GF-D8 (cell line): ENCODE measurements around the gene CORO7.
"Not testable (repeated sequence)": the region's sequence is repeated elsewhere in the genome, so short reads cannot be mapped to it uniquely, and the experiment has no call there.

Experiments
- DNase-seq: peaks from one replicate; lab custom pipeline; 2025; lab: John Stamatoyannopoulos, UW

Gene CORO7

DNA sequence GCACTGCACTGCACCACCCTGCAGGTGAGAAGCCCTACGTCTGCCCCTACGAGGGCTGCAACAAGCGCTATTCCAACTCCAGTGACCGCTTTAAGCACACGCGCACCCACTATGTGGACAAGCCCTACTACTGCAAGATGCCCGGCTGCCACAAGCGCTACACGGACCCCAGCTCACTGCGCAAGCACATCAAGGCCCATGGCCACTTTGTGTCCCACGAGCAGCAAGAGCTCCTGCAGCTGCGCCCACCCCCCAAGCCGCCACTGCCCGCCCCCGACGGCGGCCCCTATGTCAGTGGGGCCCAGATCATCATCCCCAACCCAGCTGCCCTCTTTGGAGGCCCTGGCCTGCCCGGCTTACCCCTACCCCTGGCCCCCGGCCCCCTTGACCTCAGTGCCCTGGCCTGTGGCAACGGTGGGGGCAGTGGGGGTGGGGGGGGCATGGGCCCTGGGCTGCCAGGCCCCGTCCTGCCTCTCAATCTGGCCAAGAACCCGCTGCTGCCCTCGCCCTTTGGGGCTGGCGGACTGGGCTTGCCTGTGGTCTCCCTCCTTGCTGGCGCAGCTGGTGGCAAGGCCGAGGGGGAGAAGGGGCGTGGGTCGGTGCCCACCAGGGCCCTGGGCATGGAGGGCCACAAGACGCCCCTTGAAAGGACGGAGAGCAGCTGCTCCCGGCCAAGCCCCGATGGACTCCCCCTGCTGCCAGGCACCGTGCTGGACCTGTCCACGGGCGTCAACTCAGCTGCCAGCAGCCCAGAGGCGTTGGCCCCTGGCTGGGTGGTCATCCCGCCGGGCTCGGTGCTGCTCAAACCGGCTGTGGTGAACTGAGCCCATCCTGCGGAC is 79.5 kb downstream of the CORO7 start:
- DNase-seq = no peak

DNA sequence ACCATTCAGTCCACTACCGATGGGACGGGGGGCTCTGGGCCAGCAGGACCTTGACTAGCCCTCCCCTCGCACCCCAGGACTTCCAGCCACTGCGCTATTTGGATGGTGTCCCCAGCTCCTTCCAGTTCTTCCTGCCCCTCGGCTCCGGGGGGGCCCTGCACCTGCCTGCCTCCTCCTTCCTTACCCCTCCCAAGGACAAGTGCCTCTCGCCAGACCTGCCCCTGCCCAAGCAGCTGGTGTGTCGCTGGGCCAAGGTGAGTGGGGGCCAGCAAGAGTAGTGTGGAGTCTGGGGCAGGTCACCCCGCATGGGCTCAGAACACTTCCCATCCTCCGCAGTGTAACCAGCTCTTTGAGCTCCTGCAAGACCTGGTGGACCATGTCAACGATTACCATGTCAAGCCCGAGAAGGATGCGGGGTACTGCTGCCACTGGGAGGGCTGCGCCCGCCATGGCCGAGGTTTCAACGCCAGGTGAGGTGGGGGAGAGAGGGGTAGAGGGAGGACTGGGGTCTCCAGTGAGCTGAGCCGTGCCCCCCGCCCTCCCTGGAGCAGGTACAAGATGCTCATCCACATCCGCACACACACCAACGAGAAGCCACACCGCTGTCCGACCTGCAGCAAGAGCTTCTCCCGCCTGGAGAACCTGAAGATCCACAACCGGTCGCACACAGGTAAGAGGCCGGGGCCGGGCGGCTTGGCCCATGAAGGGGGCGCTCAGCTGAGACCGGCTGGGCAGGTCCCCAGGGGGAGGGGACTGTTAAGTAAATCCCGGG is 81.5 kb downstream of the CORO7 start:
- no peak for DNase-seq

DNA sequence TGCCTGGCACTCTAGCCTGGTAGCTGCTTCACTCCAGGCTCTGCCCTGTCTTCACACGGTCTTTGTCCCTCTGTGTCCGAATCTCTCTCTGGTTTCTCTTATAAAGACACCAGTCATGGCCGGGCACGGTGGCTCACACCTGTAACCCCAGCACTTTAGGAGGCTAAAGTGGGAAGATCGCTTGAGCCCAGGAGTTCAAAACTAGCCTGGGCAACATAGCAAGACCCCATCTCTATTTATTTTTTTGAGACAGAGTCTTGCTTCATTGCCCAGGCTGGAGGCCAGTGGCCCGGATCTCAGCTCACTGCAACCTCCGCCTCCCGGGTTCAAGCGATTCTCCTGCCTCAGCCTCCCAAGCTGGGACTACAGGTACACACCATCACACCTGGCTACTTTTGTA is 82.7 kb downstream of the CORO7 start:
- not testable (repeated sequence) for DNase-seq

DNA sequence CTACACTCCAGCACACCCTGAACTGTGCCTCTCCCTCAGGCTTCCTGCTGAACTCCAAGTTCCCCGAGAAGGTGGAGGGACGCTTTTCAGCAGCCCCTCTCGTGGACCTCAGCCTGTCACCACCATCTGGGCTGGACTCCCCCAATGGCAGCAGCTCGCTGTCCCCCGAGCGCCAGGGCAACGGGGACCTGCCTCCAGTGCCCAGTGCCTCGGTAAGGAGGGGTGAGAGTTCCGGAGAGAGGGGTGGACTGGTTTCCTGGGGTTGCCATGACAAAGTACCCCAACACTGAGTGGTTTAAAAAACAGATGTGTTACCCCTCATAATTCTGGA is 83.1 kb downstream of the CORO7 start:
- no peak for DNase-seq

DNA sequence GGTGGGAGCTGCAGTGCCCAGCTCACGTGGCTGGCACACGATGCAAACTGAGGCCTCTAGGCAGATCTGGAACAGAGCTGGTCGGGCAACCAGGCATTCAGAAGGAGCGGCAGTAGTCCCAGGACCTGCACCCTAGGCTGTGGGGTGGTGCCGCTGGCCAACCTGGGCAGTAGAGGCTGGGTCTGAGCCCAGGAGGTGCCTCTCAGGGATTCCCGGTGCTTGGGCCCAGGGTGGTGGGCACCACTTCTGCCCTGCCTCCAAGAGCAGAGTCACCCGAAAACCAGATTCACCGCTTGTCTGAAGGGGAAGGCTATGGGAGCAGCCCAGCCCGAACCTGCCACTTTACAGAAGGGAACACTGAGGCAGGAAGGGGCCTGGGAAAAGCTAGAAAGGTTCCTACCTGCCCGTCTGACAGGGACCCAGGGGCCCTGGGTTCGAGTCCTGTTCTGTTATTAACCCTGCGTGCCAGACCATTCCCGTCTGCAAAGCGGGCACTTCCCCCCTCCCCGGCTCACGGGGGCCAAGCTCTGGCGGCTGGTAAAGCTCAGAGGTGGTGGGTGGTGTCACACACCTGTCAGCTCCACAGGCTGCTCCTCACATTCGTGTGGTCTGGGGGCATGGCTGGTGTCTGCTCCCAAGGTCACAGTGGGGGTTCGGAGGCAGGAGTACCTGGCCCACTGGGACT is 83.6 kb downstream of the CORO7 start:
- DNase-seq = no peak

DNA sequence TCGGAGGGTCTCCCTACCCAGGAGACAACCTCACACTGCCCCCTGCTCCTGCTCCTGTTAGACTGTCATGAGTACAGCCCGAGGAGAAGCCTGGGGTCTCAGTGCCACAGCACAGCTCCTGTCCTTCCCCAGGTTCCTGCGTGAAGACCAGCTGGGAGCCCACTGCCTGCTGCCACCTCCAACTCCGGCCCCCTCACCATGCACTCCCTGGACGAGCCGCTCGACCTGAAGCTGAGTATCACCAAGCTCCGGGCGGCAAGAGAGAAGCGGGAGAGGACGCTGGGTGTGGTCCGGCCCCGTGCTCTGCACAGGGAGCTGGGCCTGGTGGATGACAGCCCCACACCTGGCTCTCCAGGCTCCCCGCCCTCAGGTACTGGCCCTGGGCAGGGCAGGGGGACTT is 84.3 kb downstream of the CORO7 start:
- DNase-seq = no peak

DNA sequence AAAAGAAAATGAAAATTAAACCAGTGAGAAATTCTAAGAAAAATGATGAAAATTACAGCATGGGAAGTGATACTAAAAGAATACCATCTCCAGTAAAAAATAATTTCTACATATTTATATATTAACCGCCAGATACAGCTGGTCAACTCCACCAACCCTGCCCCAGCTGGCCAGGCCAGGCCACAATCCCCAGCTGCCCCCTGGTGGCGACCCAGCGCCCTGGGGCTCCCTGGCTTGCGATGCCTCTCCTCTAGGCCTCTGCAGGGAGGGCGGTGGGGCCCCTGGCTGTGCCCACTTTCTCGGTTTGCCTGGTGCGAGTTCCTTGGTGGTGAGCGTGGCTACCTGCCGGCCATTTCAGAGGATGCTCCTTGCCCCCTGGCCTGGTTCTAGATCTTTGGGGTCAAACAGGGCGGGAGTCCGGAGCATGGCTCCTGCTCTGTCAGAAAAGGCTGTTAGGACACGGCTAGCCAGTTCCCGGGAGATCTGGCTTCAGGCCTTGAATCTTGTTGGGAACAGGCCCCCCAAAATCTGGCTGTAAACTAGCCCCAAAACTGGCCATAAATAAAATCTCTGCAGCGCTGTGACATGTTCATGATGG is 86.0 kb downstream of the CORO7 start:
- no peak for DNase-seq

DNA sequence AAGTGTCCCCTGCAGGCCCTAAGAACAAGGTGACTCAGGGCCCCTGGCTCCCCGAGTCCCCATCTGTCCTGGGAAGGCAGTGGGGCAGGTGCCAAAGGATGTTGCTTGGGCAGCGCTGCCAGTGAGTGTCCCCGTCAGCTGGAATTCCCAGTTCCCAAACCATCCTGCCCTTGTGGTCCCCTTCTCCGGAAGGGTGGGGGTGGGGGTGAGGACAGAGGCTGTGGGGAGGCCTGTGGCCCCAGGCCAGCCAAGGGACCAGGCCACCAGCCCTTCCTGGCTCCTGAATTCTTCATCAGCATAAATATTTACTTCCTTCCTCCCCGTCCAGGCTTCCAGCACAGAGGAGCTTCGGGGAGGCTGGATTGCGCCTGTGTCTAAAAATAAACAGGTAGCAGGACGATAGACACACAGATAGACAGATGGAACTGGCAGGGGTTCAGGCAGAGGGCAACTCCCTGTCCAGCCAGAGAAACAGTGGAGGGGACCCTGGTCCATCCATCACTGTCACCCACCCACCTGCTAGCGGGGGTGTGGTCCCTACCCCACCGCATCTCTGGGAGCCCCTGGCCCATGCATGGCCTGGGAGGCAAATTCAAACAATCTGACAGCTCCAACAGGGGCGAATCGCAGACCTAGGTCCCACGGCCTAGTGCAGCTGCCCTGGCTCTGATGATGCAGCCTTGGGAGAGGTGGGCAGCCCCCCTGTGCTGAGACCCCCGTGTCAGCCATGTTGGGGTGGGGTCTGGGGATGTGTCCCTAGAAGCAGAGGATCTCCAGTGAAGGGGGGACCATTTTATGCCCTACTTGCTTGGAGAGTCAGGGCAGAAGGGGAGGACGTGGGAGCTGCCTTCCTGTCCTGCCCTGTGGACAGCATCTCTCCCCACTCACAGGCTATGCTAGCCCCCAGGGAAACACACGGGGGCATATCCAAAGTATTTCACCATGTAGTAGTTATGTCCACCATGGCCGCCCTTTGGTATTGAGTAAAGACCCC is 87.3 kb downstream of the CORO7 start:
- no peak for DNase-seq

DNA sequence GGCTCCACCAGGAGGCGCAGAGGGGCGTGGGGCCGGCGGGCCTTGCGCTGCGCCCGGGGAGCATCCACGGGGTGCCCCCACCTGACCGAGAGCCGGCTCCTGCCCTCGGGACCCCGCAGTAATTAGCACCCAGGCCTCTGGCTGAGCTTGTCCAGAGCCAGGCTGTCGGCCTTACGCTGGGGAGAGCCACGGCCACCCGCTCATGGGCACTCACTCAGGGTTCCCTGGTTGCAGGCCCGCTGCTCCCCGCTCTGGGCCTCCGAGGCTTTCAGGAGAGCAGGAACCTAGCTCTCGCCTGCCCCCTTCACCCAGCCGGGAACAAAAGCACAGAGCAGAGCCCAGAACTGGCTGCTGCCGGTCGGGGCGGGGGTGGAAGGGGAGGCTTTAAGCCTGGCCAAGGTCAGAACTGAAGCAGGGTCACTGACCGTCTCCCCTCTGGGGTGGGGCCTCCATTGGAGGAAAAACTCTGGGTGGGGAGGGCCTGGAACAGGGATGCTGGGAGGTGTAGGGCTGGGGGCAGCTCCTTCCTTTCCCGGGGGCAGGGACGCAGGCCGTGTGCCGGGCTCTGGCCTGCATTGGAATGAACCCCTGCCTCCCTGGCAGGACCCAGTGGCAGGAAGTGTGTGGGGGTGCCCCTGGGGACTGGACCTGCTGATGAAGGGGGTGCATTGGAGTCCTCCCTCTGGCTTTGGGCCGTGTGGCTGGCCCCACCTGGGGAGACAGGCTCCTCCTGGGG is 88.2 kb downstream of the CORO7 start:
- peak; percentile 23 for DNase-seq

DNA sequence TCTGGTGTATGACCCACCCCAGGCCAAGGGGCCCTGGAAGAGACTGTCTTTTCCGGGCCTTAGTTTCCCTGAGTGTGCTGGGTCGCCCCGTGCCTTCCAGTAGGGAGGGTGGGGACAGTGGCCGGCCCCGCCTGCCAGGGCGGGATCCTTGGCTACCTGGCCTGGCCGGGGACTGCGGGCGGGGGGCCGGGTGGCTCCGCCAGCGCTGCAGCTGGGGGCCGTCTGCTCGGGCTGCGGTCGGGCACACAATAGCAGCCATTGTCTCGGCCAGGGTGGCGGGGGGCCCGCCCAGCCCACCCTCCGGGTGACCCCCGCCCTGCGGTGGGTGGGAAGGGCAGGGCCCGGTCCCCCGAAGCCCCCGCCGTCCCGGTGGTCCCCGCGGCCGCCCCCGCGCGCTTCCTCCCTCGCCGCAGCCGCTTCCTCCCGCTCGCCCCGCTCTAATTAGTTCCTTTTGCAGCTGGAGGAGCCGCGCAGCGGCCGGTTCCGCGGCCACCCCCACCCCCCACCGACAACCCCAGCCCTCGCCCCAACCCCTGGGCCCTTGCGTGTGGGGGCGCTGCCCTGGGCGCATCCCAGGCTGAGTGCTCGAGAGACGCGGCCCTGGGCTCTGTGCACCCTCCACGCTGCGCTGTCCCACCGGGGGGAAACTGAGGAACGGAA is 88.9 kb downstream of the CORO7 start:
- no peak for DNase-seq

DNA sequence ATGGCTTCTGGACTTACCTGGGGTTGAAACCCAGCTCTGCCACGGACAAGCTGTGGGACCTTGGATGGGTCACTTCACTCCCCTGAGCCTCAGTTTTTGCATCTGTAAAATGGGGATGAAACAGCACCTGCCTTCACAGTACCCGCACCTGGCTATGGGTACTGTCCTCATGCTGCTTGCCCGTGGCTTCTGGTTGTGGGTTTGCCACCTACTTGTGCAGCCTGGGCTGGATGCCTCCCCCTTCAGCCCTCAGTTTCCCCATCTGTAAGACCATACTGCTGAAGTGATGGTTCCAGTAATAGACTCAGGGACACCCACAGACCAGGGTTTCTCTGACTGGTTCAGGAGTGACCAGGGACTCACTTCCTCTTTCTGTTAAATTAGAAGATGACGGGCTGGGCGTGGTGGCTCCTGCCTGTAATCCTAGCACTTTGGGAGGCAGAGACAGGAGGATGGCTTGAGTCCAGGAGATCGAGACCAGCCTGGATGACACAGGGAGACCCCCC is 91.1 kb downstream of the CORO7 start:
- DNase-seq = no peak

DNA sequence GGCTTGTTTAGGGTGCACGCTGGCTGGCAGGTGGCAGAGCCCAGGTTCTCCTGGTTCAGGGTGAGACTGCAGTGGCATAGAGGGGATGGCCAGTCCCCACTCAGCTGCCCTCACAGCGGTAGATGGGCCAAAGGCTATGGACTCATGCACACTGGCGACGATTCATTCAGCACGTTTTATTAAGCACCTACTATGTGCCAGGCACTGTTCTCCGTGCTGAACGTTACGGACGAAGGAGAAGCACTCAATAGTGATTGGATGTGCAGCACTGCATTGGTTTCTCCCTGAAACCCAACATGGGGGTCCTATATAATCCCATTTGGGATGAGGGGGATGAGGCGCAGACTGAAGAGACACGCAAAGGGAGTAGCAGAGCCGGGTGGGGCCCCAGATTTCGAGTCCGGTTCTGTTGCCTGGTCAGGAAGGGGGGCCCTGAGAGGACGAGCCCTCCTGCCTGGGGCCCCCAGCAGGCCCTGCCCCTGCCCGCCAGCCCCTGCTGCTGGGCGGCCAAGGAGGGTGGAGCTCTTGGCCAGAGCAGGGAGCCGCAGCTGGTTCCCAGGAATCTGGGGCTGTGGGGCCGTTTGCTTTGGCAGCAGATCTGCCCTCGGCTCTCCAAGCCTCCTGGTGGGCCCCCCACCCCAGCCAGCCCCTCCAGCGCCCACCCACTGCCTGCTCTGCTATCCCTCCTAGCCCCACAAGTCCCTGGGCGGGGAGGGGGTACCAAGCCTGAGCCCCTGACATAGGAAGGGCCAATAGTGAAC is 91.7 kb downstream of the CORO7 start:
- DNase-seq = no peak

DNA sequence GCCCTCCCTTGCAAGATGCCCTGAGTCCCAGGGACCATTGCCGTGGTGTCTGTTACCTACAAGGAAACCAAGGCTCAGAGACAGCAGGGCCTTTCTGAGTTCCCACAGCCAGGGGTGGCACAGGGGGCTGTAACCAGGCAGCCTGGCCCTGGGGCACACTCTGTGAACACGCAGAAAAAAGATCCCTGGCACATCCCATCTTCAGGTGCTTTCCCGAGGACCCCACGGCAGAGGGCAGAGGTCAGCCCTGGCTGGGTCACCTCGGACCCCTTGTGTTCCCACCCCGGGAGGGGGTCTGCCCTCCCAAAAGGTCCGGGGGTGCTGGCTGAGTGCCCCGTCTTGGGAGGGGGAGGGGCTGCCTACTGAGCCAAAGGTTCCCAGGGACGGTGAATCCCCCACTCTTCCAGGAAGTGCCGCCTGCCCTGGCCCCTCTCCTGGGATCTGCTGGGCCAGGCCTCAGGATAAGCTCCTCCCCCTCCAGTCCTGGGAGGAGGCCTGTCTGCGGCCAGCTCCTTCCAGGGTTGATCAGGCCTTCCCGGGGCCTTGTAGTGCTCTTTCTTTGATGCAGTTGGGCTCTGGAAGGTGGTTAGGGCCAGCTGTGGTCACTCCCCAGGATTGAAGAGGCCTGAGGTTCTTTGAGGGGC is 92.4 kb downstream of the CORO7 start:
- no peak for DNase-seq

DNA sequence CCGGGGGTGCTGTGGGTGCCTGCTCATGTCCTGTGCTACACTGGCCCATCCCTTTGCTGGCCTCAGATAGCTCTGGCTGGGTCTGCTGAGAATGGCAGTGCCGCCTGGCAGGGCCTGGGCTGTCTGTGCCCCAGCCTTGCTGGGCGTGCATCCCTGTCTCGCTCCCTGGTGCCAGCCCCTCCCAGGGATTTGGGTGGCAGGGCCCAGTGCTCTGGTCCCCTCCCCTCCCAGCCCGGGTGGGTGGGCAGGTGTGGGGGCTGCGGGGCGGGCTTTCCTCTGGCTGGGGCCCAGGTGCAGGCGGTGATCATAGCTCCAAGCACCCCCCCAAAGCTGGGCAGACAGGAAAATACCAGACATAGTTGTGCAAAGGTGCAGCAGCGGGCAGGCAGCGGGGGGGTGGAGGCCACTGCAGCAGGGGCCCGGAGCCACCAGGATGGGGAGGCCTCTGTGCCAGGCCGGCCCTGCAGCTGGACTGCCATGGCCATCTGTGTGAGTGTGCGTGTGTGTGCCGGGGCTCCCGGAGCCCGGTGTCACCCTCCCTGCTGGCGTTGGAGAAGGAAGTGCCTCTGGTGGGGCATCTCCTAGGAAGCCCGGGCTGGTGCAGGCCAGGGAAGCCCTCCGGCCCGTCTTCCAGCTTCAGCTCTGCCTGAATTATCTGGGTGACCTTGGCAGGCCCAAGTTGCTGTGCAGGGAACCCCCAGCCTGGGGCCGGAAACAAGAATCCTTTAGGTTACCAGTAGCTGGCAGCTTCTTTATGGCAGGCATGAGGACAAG is 93.1 kb downstream of the CORO7 start:
- no peak for DNase-seq

DNA sequence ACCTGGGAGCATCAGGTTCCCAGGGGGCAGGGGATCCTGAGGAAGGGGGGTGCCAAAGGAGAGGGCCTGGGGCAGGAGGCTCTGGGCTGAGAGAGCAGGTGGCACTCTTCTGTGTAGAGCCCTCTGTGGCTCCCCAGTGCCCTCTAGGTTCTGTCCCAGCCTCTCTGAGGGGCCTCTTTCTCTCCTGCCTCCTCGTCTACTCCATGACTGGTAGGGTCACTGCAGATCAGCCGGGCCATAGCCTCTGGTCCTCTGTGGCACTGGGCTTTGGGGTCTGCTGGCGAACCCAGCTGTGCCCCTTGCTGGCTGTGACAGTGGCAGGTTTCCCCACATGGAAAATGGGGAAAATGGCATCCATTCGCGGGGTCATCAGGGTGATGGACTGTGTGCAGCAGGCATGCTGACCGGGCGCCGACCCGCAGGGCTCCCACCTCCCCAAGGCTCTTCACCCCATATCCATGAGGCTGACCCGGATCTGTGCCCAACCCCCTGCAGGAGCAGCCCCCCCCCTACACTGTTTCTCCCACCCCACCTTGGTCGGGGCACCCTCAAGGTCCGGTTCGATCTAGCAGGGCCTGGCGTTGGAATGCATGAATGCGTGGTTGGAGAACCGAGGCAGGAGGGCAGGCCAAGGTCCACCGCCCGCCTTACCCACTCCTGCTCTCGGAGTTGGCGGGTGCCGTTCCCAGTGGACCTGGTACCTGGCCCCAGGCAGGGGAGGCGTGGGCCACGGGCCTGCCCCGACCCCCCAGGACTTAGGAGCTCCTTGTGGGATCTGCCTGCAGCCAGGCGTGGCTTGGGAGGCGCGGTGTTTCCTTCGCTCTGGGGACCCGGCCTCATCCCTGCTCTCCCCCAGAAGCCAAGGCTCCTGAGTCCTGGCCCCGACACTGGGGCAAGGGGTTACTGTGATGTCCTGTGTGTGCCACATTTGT is 94.0 kb downstream of the CORO7 start:
- DNase-seq = no peak

DNA sequence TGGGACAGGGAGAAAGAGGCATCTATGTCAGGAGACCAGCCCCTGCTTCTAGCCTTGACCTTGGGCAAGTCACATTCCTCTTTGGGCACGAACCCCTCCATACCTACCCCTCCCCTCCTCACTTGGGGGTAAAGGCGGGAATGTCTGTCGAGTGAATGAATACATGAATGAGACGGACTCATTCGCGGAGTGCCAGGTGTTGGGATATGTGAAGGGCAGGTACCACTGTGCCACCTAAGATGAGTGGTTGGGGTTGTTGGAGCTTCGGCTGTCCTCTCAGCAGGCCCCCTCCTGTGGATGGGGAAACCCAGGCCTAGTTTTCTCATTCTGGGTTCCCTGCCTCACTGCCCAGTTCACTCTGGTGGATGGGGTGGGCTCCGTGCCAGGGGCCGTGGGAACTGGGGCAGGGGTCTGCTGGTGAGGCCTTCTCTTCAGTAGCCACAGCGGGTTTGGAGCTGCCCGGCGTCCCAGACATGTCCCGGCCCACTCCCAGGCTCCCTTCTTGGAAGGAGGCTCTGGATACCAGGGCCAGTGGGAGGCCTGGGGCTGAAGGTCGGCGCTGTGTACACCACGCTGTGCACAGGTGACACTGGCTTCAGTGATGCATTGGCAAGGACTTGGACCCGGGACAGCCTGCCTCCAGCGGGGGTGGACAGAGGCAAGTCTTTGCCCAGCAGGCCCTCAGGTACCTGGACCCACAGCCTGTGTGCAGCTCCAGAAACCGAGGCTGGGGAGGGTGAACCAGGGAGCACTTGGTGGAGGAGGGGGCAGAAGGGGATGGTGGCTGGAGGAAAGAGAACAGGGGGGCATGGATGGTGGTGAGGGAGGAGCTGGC is 94.9 kb downstream of the CORO7 start:
- DNase-seq = no peak
